HepG2 (cell line): ENCODE results near the gene ERLIN1. TPM values are rescaled to one million over a fixed set of nuclear protein-coding genes. Genes with fewer than 3 reads are reported as not detected.

Experiments
- AGO1 ChIP-seq: fragments of 200-400 bp; formaldehyde crosslinking; IDR thresholded peaks from 2 replicates; pipeline ENCODE4 v1.6.1; 2017; ENCODE audit warnings: mild to moderate bottlenecking, low read depth, low read length, moderate library complexity; ENCODE audit not compliant: poor library complexity, severe bottlenecking
- BORCS8-MEF2B ChIP-seq: sonication (generic); formaldehyde crosslinking; IDR thresholded peaks from 2 replicates; pipeline ENCODE4 v1.8.0; 2022; ENCODE audit warnings: mild to moderate bottlenecking, missing genetic modification reagents
- FOSL2 ChIP-seq: sonication (generic); formaldehyde crosslinking; IDR thresholded peaks from 2 replicates; pipeline ENCODE4 v1.4.0; 2020; ENCODE audit warnings: missing genetic modification reagents
- FOXK1 ChIP-seq: sonication (generic); formaldehyde crosslinking; IDR thresholded peaks from 2 replicates; pipeline ENCODE4 v1.4.0; 2020; ENCODE audit warnings: low read depth, missing genetic modification reagents, borderline replicate concordance
- GABPB1 ChIP-seq: IDR thresholded peaks from 2 replicates; pipeline ENCODE4 v1.6.1; 2016; ENCODE audit warnings: mild to moderate bottlenecking, missing genetic modification reagents, moderate library complexity, missing compliant biosample characterization
- GATAD1 ChIP-seq: IDR thresholded peaks from 2 replicates; pipeline ENCODE4 v1.6.1; 2016; ENCODE audit warnings: missing genetic modification reagents, missing compliant biosample characterization
- KDM5B ChIP-seq: sonication (generic); formaldehyde crosslinking; IDR thresholded peaks from 2 replicates; pipeline ENCODE4 v1.4.0; 2020; ENCODE audit warnings: missing genetic modification reagents, mild to moderate bottlenecking, borderline replicate concordance
- KLF6 ChIP-seq: IDR thresholded peaks from 2 replicates; pipeline ENCODE4 v1.8.0; 2016; ENCODE audit warnings: missing biosample characterization, missing genetic modification reagents
- MBNL3 ChIP-seq: fragments of 250-450 bp; sonication (Bioruptor Pico); conservative IDR thresholded peaks from 2 replicates; pipeline ENCODE4 v1.8.0; 2022; ENCODE audit warnings: mild to moderate bottlenecking, inconsistent platforms
- NFRKB ChIP-seq: fragments of 450-650 bp; IDR thresholded peaks from 2 replicates; pipeline ENCODE4 v1.6.1; 2017
- PHF8 ChIP-seq: sonication (generic); formaldehyde crosslinking; IDR thresholded peaks from 2 replicates; pipeline ENCODE4 v1.5.0; 2020; ENCODE audit warnings: missing genetic modification reagents
- RFXANK ChIP-seq: IDR thresholded peaks from 2 replicates; pipeline ENCODE4 v1.6.1; 2016
- SRY ChIP-seq: sonication (generic); formaldehyde crosslinking; IDR thresholded peaks from 2 replicates; pipeline ENCODE4 v1.8.0; 2022; ENCODE audit warnings: mild to moderate bottlenecking, missing genetic modification reagents
- ZNF441 ChIP-seq: sonication (generic); formaldehyde crosslinking; IDR thresholded peaks from 2 replicates; pipeline ENCODE4 v1.7.0; 2021; ENCODE audit warnings: missing genetic modification reagents, borderline replicate concordance
- ZNF549 ChIP-seq: sonication (generic); formaldehyde crosslinking; IDR thresholded peaks from 2 replicates; pipeline ENCODE4 v1.5.0; 2020; ENCODE audit warnings: missing genetic modification reagents
- ZNF660 ChIP-seq: sonication (generic); formaldehyde crosslinking; IDR thresholded peaks from 2 replicates; pipeline ENCODE4 v1.5.1; 2020; ENCODE audit warnings: mild to moderate bottlenecking, low read depth, missing genetic modification reagents, borderline replicate concordance
- polyA plus RNA-seq, 8 experiments: library from polyadenylated mRNA; depleted of rRNA in 3 of 8; stranded (reverse) in 7 of 8; unstranded in 1 of 8; fragments of >200 nt; fragmentation: Illumina TruSeq in 4 of 8; extraction: Trizol in 4 of 8; gene quantifications; 2 replicates each; pipeline versions ENCODE4 v1.2.1 to v1.2.3, GENCODE V29; 2011 to 2016; ENCODE audit warnings: low read depth in 4 of 8, missing spikeins in 1 of 8, mixed read lengths in 1 of 8; ENCODE audit not compliant: insufficient read depth in 1 of 8
- total RNA-seq, 5 experiments: library from RNA; depleted of rRNA; stranded (reverse); fragments of >200 nt; fragmentation: Illumina TruSeq; extraction: Trizol; gene quantifications; 2 replicates each; pipeline ENCODE4 v1.2.3, GENCODE V29; 2016; ENCODE audit warnings: low read depth in 1 of 5
- TF ChIP-seq, protein P1 (sequence below): sonication (generic); formaldehyde crosslinking; IDR thresholded peaks from 2 replicates; pipeline ENCODE4 v1.5.0; 2020; ENCODE audit warnings: mild to moderate bottlenecking, missing genetic modification reagents, borderline replicate concordance
- TF ChIP-seq, protein P2 (sequence below): sonication (generic); formaldehyde crosslinking; IDR thresholded peaks from 2 replicates; pipeline ENCODE4 v1.4.0; 2020; ENCODE audit warnings: missing genetic modification reagents, mild to moderate bottlenecking, borderline replicate concordance
- TF ChIP-seq, protein P3 (sequence below): sonication (generic); formaldehyde crosslinking; IDR thresholded peaks from 2 replicates; pipeline ENCODE4 v1.4.0; 2020; ENCODE audit warnings: missing genetic modification reagents, mild to moderate bottlenecking, borderline replicate concordance
- TF ChIP-seq, protein P4 (sequence below): sonication (generic); formaldehyde crosslinking; IDR thresholded peaks from 2 replicates; pipeline ENCODE4 v1.8.0; 2022; ENCODE audit warnings: missing genetic modification reagents, mild to moderate bottlenecking, inconsistent platforms, borderline replicate concordance

ERLIN1 gene
- total and polyA plus RNA-seq, 2 of the 13 experiments (the other 11 are each of a cell fraction or from before 2014, with no cell fraction given): 56.8 to 69.3 TPM

DNA sequence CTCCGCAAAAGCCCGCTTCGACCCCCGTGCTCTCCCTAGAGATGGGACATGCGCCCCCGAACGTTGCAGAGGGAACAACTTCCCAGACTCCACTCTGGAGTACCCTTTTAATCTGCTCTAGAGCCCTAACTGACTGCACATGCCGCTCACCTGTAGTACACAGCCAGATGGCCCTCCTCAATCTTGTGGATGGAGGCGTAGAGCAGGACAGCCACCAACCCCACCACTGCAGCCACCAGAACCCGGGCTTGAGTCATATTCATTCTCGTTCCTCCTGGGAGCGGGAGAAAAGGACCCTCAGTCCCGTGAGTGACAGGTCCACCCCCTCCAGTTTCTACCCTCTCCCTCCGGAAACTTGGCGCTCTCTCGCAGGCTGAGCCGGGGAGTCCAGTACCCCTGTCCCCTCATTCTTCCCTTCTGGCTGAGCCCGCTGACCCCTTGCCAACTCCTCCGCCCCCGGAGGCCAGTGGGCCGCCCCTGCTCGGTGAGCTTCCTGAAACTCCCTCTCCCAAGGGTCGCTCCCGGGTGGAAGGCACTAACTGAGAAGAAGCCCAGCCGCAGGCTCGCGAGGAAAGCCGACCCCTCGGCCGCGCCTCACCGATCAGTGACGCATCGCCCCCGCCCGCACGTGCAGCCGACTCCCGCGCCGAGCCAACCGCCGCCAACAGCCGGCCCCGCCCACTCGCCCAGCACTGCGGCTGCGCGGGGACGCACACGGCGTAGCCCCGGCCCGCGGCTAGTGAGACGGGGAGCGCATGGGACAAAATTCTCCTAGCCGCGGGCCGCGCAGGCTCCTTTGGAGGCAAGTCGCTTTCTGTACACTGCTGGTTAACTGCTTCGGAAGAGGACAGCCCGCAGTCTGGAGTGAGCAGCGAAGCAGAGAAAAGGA is at the start of gene ERLIN1 (continued):
- TF ChIP-seq, protein P1, sequence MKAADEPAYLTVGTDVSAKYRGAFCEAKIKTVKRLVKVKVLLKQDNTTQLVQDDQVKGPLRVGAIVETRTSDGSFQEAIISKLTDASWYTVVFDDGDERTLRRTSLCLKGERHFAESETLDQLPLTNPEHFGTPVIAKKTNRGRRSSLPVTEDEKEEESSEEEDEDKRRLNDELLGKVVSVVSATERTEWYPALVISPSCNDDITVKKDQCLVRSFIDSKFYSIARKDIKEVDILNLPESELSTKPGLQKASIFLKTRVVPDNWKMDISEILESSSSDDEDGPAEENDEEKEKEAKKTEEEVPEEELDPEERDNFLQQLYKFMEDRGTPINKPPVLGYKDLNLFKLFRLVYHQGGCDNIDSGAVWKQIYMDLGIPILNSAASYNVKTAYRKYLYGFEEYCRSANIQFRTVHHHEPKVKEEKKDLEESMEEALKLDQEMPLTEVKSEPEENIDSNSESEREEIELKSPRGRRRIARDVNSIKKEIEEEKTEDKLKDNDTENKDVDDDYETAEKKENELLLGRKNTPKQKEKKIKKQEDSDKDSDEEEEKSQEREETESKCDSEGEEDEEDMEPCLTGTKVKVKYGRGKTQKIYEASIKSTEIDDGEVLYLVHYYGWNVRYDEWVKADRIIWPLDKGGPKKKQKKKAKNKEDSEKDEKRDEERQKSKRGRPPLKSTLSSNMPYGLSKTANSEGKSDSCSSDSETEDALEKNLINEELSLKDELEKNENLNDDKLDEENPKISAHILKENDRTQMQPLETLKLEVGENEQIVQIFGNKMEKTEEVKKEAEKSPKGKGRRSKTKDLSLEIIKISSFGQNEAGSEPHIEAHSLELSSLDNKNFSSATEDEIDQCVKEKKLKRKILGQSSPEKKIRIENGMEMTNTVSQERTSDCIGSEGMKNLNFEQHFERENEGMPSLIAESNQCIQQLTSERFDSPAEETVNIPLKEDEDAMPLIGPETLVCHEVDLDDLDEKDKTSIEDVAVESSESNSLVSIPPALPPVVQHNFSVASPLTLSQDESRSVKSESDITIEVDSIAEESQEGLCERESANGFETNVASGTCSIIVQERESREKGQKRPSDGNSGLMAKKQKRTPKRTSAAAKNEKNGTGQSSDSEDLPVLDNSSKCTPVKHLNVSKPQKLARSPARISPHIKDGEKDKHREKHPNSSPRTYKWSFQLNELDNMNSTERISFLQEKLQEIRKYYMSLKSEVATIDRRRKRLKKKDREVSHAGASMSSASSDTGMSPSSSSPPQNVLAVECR: peak; percentile 97
- TF ChIP-seq SRY: no peak; the same call in 1 of the 2 replicates
- TF ChIP-seq FOXK1 (CRISPR knock-in tag): no peak
- TF ChIP-seq, protein P2, sequence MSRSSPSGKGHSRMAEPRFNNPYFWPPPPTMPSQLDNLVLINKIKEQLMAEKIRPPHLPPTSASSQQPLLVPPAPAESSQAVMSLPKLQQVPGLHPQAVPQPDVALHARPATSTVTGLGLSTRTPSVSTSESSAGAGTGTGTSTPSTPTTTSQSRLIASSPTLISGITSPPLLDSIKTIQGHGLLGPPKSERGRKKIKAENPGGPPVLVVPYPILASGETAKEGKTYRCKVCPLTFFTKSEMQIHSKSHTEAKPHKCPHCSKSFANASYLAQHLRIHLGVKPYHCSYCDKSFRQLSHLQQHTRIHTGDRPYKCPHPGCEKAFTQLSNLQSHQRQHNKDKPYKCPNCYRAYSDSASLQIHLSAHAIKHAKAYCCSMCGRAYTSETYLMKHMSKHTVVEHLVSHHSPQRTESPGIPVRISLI (CRISPR knock-in tag): no peak
- peak; percentile 39; the same call in 1 of the 2 replicates for TF ChIP-seq ZNF549 (CRISPR knock-in tag)
- TF ChIP-seq GATAD1: peak; percentile 89
- TF ChIP-seq AGO1: peak; percentile 44
- TF ChIP-seq ZNF441: peak; percentile 76; the same call in 1 of the 2 replicates
- TF ChIP-seq KDM5B (CRISPR knock-in tag): peak; percentile 96
- no peak; the same call in 1 of the 2 replicates for TF ChIP-seq KLF6 (CRISPR knock-in tag)
- no peak for TF ChIP-seq NFRKB
- TF ChIP-seq, protein P3, sequence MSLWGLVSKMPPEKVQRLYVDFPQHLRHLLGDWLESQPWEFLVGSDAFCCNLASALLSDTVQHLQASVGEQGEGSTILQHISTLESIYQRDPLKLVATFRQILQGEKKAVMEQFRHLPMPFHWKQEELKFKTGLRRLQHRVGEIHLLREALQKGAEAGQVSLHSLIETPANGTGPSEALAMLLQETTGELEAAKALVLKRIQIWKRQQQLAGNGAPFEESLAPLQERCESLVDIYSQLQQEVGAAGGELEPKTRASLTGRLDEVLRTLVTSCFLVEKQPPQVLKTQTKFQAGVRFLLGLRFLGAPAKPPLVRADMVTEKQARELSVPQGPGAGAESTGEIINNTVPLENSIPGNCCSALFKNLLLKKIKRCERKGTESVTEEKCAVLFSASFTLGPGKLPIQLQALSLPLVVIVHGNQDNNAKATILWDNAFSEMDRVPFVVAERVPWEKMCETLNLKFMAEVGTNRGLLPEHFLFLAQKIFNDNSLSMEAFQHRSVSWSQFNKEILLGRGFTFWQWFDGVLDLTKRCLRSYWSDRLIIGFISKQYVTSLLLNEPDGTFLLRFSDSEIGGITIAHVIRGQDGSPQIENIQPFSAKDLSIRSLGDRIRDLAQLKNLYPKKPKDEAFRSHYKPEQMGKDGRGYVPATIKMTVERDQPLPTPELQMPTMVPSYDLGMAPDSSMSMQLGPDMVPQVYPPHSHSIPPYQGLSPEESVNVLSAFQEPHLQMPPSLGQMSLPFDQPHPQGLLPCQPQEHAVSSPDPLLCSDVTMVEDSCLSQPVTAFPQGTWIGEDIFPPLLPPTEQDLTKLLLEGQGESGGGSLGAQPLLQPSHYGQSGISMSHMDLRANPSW (CRISPR knock-in tag): no peak
- TF ChIP-seq BORCS8-MEF2B (CRISPR knock-in tag): peak; percentile 93; the same call in 1 of the 2 replicates
- TF ChIP-seq PHF8 (CRISPR knock-in tag): peak; percentile 83
- peak; percentile 80 for TF ChIP-seq GABPB1 (CRISPR knock-in tag)
- TF ChIP-seq RFXANK (CRISPR knock-in tag): no peak
- TF ChIP-seq, protein P4, sequence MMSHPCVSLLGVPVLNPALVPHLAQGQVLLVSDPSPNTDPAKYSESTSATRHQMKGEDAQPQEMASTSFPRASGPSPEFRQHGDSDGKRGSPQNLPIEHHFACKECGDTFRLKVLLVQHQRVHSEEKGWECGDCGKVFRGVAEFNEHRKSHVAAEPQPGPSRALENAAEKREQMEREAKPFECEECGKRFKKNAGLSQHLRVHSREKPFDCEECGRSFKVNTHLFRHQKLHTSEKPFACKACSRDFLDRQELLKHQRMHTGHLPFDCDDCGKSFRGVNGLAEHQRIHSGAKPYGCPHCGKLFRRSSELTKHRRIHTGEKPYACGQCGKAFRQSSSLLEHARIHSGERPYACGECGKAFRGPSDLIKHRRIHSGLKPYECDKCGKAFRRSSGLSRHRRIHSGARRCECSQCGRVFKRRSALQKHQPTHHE (CRISPR knock-in tag): no peak
- TF ChIP-seq FOSL2 (CRISPR knock-in tag): peak; percentile 80
- no peak for TF ChIP-seq MBNL3
- no peak for TF ChIP-seq ZNF660 (CRISPR knock-in tag)
